Measurements from ENCODE around the gene NMRK1. TPM values are rescaled to one million over a fixed set of nuclear protein-coding genes. Genes with fewer than 3 reads are reported as not detected.

The NMRK1 gene
- total RNA-seq, 1 experiment from 2014 or later = 0.67 TPM

DNA sequence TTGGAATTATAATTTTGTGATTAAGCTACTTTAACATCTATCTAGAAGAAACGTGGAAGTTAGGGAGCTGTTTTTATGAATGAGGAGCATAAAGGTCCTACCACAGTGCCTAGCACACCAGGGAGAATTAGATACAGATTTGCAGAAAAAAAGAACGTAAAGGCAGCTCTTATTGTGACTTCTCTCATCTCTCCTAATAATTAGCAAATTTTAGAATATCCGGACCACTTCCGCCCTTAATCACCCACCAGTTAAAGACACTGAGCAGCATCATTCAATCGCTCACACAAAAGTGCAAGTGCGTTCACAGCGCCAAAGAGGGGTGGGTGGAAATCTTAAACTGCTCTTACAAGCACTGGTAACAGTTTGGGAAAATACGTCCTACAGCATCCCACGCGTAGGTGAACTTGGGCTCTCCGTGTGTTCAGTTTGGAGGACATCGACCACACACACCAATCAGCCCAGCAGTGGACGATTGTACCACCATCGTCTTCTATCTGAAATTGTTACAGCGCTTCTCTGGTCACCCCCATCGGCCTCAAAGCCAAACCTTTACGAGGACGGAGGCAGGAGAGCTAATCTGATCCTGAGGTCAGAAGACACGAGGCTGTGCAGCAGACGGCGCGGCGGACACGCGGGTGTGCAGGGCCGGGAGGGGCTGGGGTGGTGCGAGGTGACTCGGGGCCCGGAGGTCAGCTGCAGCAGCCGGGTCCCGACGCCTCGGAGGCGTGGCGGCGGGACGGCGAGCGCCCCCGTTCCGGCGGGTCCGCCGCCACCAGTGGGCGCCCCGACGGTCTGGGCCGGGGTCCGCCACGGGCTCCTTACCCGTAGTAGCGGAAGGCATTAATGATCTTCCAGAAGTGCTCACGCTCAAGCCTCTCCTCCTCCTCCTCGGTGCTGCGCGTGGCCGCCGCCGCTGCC lies 60.5 kb downstream of the NMRK1 start:
- POLR2A ChIA-PET (ENCODE audit: low non-redundant PET) = interaction anchor here (0.6 kb wide), 2 partner anchors 61 to 371 kb away, joined by 3 read pairs; partner anchors contain the start of gene OSTF1
- DNase-seq (ENCODE audit: low spot score) = peak; percentile 54

DNA sequence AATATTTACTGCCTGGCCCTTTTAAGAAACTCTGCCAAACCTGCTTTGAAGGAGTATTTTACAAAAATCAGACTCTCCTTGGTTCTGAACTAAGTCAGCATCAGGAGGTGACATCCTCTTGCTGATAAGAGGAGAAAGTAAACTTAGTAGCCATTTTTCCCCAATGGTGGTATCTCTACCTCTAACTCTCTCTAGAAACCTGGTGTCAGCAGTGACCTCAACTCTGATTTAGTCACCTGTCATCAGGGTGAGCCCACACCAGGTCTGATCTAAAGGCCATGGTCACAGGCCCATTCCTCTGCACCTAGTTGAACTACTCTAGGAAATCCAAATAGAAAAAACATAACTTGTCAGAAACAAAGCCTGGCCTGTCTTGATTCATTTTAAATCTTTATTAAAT lies 64.1 kb downstream of the NMRK1 start:
- H3K9me3 ChIP-seq (ENCODE audit: low read depth, low read length, poor library complexity, severe bottlenecking) = no peaks in the 10 kb centered on the region
- no peaks in the 10 kb centered on the region for H3K27me3 ChIP-seq (replicated peaks; ENCODE audit: insufficient read depth, low read depth, low read length, poor library complexity)
- no peaks in the 10 kb centered on the region for H3K36me3 ChIP-seq (ENCODE audit: insufficient read depth, low read length, poor library complexity, severe bottlenecking)
- no peak for TF ChIP-seq EZH2 (IDR thresholded peaks at IDR 0.05; ENCODE audit: borderline replicate concordance, low read depth, low read length, poor library complexity, severe bottlenecking)
- TF ChIP-seq, protein P1, sequence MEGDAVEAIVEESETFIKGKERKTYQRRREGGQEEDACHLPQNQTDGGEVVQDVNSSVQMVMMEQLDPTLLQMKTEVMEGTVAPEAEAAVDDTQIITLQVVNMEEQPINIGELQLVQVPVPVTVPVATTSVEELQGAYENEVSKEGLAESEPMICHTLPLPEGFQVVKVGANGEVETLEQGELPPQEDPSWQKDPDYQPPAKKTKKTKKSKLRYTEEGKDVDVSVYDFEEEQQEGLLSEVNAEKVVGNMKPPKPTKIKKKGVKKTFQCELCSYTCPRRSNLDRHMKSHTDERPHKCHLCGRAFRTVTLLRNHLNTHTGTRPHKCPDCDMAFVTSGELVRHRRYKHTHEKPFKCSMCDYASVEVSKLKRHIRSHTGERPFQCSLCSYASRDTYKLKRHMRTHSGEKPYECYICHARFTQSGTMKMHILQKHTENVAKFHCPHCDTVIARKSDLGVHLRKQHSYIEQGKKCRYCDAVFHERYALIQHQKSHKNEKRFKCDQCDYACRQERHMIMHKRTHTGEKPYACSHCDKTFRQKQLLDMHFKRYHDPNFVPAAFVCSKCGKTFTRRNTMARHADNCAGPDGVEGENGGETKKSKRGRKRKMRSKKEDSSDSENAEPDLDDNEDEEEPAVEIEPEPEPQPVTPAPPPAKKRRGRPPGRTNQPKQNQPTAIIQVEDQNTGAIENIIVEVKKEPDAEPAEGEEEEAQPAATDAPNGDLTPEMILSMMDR (conservative IDR thresholded peaks at IDR 0.05; ENCODE audit: low read depth, low read length) = no peak
- no peak overlapping the region for H3K27ac ChIP-seq (ENCODE audit: low read depth, low read length, poor library complexity, severe bottlenecking)
- intact Hi-C loops (cut with micrococcal nuclease; ENCODE audit: unreplicated experiment) = no loop called here
- H3K4me3 ChIP-seq (ENCODE audit: low read depth, low read length, poor library complexity, severe bottlenecking) = no peak overlapping the region
- POLR2A ChIA-PET (ENCODE audit: low non-redundant PET) = no interaction called here
- CTCF ChIA-PET = interaction anchor here (0.7 kb wide), 1 partner anchor 61 kb away, joined by 3 read pairs; no protein-coding TSS in a partner anchor
- H3K4me1 ChIP-seq (ENCODE audit: insufficient read depth, low read length, poor library complexity, severe bottlenecking) = no peaks in the 10 kb centered on the region
- no TSS peak for BruUV-seq (replicated peaks)
- DNase-seq (ENCODE audit: low spot score) = no peak

More for the DNA sequence above, 60.5 kb downstream of the NMRK1 start:
- Histone ChIP-seq H3K27me3 (replicated peaks; ENCODE audit: insufficient read depth, low read depth, low read length, poor library complexity) (peaks cover 3% of the 10 kb centered on the region), H3K4me1 (ENCODE audit: insufficient read depth, low read length, poor library complexity, severe bottlenecking) (no peaks in the 10 kb centered on the region), H3K36me3 (ENCODE audit: insufficient read depth, low read length, poor library complexity, severe bottlenecking) (no peaks in the 10 kb centered on the region), H3K9me3 (ENCODE audit: low read depth, low read length, poor library complexity, severe bottlenecking) (no peaks in the 10 kb centered on the region), H3K4me3 (ENCODE audit: low read depth, low read length, poor library complexity, severe bottlenecking) (peak overlapping the region; percentile 78), H3K27ac (ENCODE audit: low read depth, low read length, poor library complexity, severe bottlenecking) (peak overlapping the region; percentile 85)
- intact Hi-C loops (cut with micrococcal nuclease; ENCODE audit: unreplicated experiment) = loop anchor here (5.0 kb wide), 1 partner anchor 75 kb away; the partner anchor contains the start of gene C9orf40
- CTCF ChIA-PET = interaction anchor here (0.7 to 1.0 kb wide), 3 partner anchors 250 to 365 kb away, joined by 3 read pairs; no protein-coding TSS in a partner anchor
- TF ChIP-seq EZH2 (IDR thresholded peaks at IDR 0.05; ENCODE audit: borderline replicate concordance, low read depth, low read length, poor library complexity, severe bottlenecking) = no peak
- TF ChIP-seq, protein P1 (conservative IDR thresholded peaks at IDR 0.05; ENCODE audit: low read depth, low read length) = 0 out of 2 replicates have a peak, but pooled peaks have one; percentile 2
- BruUV-seq (replicated peaks) = no TSS peak

DNA sequence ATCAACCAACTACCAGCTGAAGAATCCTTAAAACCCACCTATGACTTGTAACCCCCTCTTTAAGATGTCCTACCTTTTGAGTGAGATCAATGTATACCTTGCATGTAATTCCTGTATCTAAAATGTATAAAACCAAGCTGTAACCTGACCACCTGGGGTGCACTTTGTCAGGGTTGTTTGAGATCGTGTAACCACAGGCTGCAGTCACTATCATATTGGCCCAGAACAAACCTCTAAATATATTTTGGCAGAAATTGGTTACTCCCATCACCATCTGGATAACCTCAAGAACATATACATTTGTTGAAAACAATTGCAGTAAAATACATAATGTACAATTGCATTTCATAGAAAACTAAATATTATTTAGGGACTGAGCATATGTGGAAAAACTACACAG lies 68.3 kb downstream of the NMRK1 start:
- H3K4me3 ChIP-seq (ENCODE audit: low read depth, low read length, poor library complexity, severe bottlenecking) = no peak overlapping the region
- intact Hi-C loops (cut with micrococcal nuclease; ENCODE audit: unreplicated experiment) = no loop called here
- CTCF ChIA-PET = no interaction called here
- no peaks in the 10 kb centered on the region for H3K36me3 ChIP-seq (ENCODE audit: insufficient read depth, low read length, poor library complexity, severe bottlenecking)
- no peak for DNase-seq (ENCODE audit: low spot score)
- H3K27me3 ChIP-seq (replicated peaks; ENCODE audit: insufficient read depth, low read depth, low read length, poor library complexity) = no peaks in the 10 kb centered on the region
- POLR2A ChIA-PET (ENCODE audit: low non-redundant PET) = no interaction called here
- H3K9me3 ChIP-seq (ENCODE audit: low read depth, low read length, poor library complexity, severe bottlenecking) = no peaks in the 10 kb centered on the region
- H3K4me1 ChIP-seq (ENCODE audit: insufficient read depth, low read length, poor library complexity, severe bottlenecking) = no peaks in the 10 kb centered on the region
- no TSS peak for BruUV-seq (replicated peaks)
- TF ChIP-seq EZH2 (IDR thresholded peaks at IDR 0.05; ENCODE audit: borderline replicate concordance, low read depth, low read length, poor library complexity, severe bottlenecking) = no peak
- TF ChIP-seq, protein P1 (conservative IDR thresholded peaks at IDR 0.05; ENCODE audit: low read depth, low read length) = no peak
- no peak overlapping the region for H3K27ac ChIP-seq (ENCODE audit: low read depth, low read length, poor library complexity, severe bottlenecking)

Data from A673 (cell line).